H1 (cell line): ENCODE measurements around the gene MYPN. TPM values are rescaled to one million over a fixed set of nuclear protein-coding genes. Genes with fewer than 3 reads are reported as not detected.

Experiments used
- CTCF ChIA-PET: fragments of 300-600 bp; sonication (Branson Sonifier 250); formaldehyde crosslinking; loops from one replicate; lab custom pipeline; 2021; ENCODE audit not compliant: partially characterized antibody; lab: Charles Lee
- POLR2A ChIA-PET: fragments of 300-600 bp; sonication (Branson Sonifier 250); formaldehyde crosslinking; loops from one replicate; lab custom pipeline; 2021; ENCODE audit warnings: inconsistent platforms; ENCODE audit not compliant: partially characterized antibody; lab: Charles Lee
- DNase-seq, 2 experiments: peaks; one replicate each; pipeline versions ENCODE4 v3.0.0 to v3.0.0-alpha.2; 2010 to 2022; ENCODE audit warnings: low spot score in 2 of 2, low read depth in 1 of 2, mixed read lengths in 1 of 2
- FAIRE-seq: peaks from 2 replicates; lab custom pipeline; 2011; peaks lifted over from hg19 to GRCh38; lab: Jason Lieb, UNC
- H2AFZ ChIP-seq: 2 replicates; pipeline ENCODE4 v1.8.1; 2012; ENCODE audit warnings: low read length, inconsistent platforms
- H2AK5ac ChIP-seq: 2 replicates; pipeline ENCODE4 v1.6.1; 2013; ENCODE audit warnings: low read depth, low read length
- H2BK120ac ChIP-seq: replicated peaks from 2 replicates; pipeline ENCODE3; 2013; ENCODE audit warnings: low read depth, low read length, inconsistent platforms
- H2BK12ac ChIP-seq: 2 replicates; pipeline ENCODE4 v1.6.1; 2013; ENCODE audit warnings: low read depth, low read length
- H2BK15ac ChIP-seq: 2 replicates; pipeline ENCODE4 v1.6.1; 2013; ENCODE audit warnings: low read length
- H2BK20ac ChIP-seq: 2 replicates; pipeline ENCODE4 v1.6.1; 2013; ENCODE audit warnings: low read length
- H2BK5ac ChIP-seq: 2 replicates; pipeline ENCODE4 v1.6.1; 2013; ENCODE audit warnings: low read depth, low read length
- H3K14ac ChIP-seq: 2 replicates; pipeline ENCODE4 v1.6.1; 2013; ENCODE audit warnings: inconsistent platforms; ENCODE audit not compliant: insufficient read length
- H3K18ac ChIP-seq: 2 replicates; pipeline ENCODE4 v1.6.1; 2013; ENCODE audit warnings: low read length; ENCODE audit errors: extremely low read depth
- H3K23ac ChIP-seq: 2 replicates; pipeline ENCODE4 v1.6.1; 2013; ENCODE audit warnings: inconsistent platforms; ENCODE audit not compliant: insufficient read length
- H3K23me2 ChIP-seq: 2 replicates; pipeline ENCODE4 v1.6.1; 2013; ENCODE audit warnings: low read depth, low read length
- H3K27ac ChIP-seq: 2 replicates; pipeline ENCODE4 v1.6.1; 2011; ENCODE audit warnings: low read depth, low read length, inconsistent platforms
- H3K27me3 ChIP-seq, 4 experiments: replicated peaks in 1 of 4; 1 replicate in 1 of 4; 2 replicates in 3 of 4; pipeline versions ENCODE4 v1.6.1 to v1.8.1; 2011 to 2013; ENCODE audit warnings: low read length in 3 of 4, mild to moderate bottlenecking in 3 of 4, inconsistent platforms in 2 of 4, mixed read lengths in 2 of 4, moderate library complexity in 1 of 4; ENCODE audit not compliant: control insufficient read depth in 3 of 4, insufficient read depth in 3 of 4; ENCODE audit errors: extremely low read depth in 1 of 4
- H3K36me3 ChIP-seq, 4 experiments: 2 replicates each; pipeline versions ENCODE4 v1.6.1 to v1.8.1; 2011 to 2013; ENCODE audit warnings: mild to moderate bottlenecking in 4 of 4, low read length in 3 of 4, moderate library complexity in 2 of 4, control low read depth in 1 of 4, inconsistent platforms in 1 of 4; ENCODE audit not compliant: insufficient read depth in 4 of 4, control insufficient read depth in 2 of 4
- H3K4ac ChIP-seq: replicated peaks from 2 replicates; pipeline ENCODE3; 2013; ENCODE audit warnings: low read length, low read depth, mixed read lengths, inconsistent platforms; ENCODE audit not compliant: insufficient read length
- H3K4me1 ChIP-seq, 4 experiments: replicated peaks in 1 of 4; 1 replicate in 1 of 4; 2 replicates in 3 of 4; pipeline versions ENCODE4 v1.6.1 to v1.8.1; 2011 to 2013; ENCODE audit warnings: low read length in 3 of 4, inconsistent platforms in 2 of 4, mixed read lengths in 1 of 4; ENCODE audit not compliant: insufficient read depth in 4 of 4, control insufficient read depth in 3 of 4
- H3K4me2 ChIP-seq, 2 experiments: 2 replicates each; pipeline versions ENCODE4 v1.6.1 to v1.8.1; 2011 to 2013; ENCODE audit warnings: low read depth in 2 of 2, low read length in 2 of 2, control low read depth in 1 of 2, inconsistent platforms in 1 of 2, mild to moderate bottlenecking in 1 of 2; ENCODE audit not compliant: insufficient read depth in 1 of 2
- H3K4me3 ChIP-seq, 4 experiments: fragments of 200-600, 300-600 bp in 1 of 4; sonication (generic), shearing (Covaris generic), sonication (Bioruptor Twin) in 1 of 4; 2 replicates each; pipeline versions ENCODE4 v1.5.1 to v1.8.1; 2011 to 2016; ENCODE audit warnings: low read length in 4 of 4, low read depth in 3 of 4, control low read depth in 2 of 4, inconsistent platforms in 2 of 4, mild to moderate bottlenecking in 2 of 4, mixed read lengths in 1 of 4, moderate library complexity in 1 of 4; ENCODE audit not compliant: insufficient read depth in 2 of 4; ENCODE audit errors: extremely low read depth in 1 of 4
- H3K56ac ChIP-seq: replicated peaks from 2 replicates; pipeline ENCODE3; 2013; ENCODE audit warnings: low read depth, mild to moderate bottlenecking, mixed read lengths, low read length, inconsistent platforms; ENCODE audit not compliant: insufficient read length
- H3K79me1 ChIP-seq: 2 replicates; pipeline ENCODE4 v1.6.1; 2013; ENCODE audit warnings: low read depth, low read length, control low read depth
- H3K79me2 ChIP-seq, 2 experiments: 2 replicates each; pipeline versions ENCODE4 v1.6.1 to v1.8.1; 2012 to 2013; ENCODE audit warnings: low read length in 2 of 2, mild to moderate bottlenecking in 2 of 2, inconsistent platforms in 1 of 2; ENCODE audit not compliant: insufficient read depth in 2 of 2, control insufficient read depth in 1 of 2
- H3K9ac ChIP-seq, 4 experiments: replicated peaks in 1 of 4; 1 replicate in 1 of 4; 2 replicates in 3 of 4; pipeline versions ENCODE4 v1.6.1 to v1.8.1; 2011 to 2013; ENCODE audit warnings: low read depth in 3 of 4, low read length in 3 of 4, control low read depth in 2 of 4, mild to moderate bottlenecking in 2 of 4, moderate library complexity in 2 of 4, inconsistent platforms in 1 of 4; ENCODE audit errors: extremely low read depth in 1 of 4
- H3K9me3 ChIP-seq, 2 experiments: 2 replicates each; pipeline versions ENCODE4 v1.6.1 to v1.8.1; 2012 to 2013; ENCODE audit warnings: mild to moderate bottlenecking in 2 of 2, moderate library complexity in 2 of 2, control low read depth in 1 of 2, inconsistent platforms in 1 of 2, low read depth in 1 of 2, low read length in 1 of 2, mixed read lengths in 1 of 2; ENCODE audit not compliant: insufficient read depth in 2 of 2
- H4K20me1 ChIP-seq, 2 experiments: replicated peaks in 1 of 2; 2 replicates each; pipeline versions ENCODE3 to v1.8.1; 2011 to 2013; ENCODE audit warnings: inconsistent platforms in 2 of 2, low read length in 2 of 2, mild to moderate bottlenecking in 1 of 2; ENCODE audit not compliant: insufficient read depth in 2 of 2, control insufficient read depth in 1 of 2
- H4K5ac ChIP-seq: 2 replicates; pipeline ENCODE4 v1.6.1; 2013; ENCODE audit warnings: low read length, low read depth, mixed read lengths, inconsistent platforms; ENCODE audit not compliant: insufficient read length
- H4K8ac ChIP-seq: 2 replicates; pipeline ENCODE4 v1.8.0; 2013; ENCODE audit warnings: mild to moderate bottlenecking, moderate library complexity, low read length, inconsistent platforms; ENCODE audit not compliant: insufficient read depth; ENCODE audit errors: extremely low read depth
- H4K91ac ChIP-seq: replicated peaks from 2 replicates; pipeline ENCODE3; 2013; ENCODE audit warnings: low read length, mixed read lengths, inconsistent platforms; ENCODE audit not compliant: insufficient read length
- EZH2 ChIP-seq: fragments of 200-600 bp; sonication (generic); IDR thresholded peaks from 2 replicates; pipeline ENCODE4 v1.7.1; 2012; ENCODE audit warnings: low read depth, mild to moderate bottlenecking, moderate library complexity, low read length, inconsistent platforms; ENCODE audit not compliant: severe bottlenecking
- NANOG ChIP-seq: IDR thresholded peaks from 2 replicates; pipeline ENCODE4 v1.6.1; 2011; ENCODE audit warnings: low read length, low read depth, mild to moderate bottlenecking, inconsistent platforms; ENCODE audit not compliant: insufficient read depth, poor library complexity, severe bottlenecking
- NRF1 ChIP-seq: IDR thresholded peaks from 2 replicates; pipeline ENCODE4 v1.6.1; 2011; ENCODE audit warnings: mild to moderate bottlenecking, low read depth, low read length, improper control_type of control experiment
- PHF8 ChIP-seq: fragments of 200-600 bp; sonication (generic); conservative IDR thresholded peaks from 2 replicates; pipeline ENCODE4 v1.7.1; 2012; ENCODE audit warnings: low read depth, mild to moderate bottlenecking, inconsistent platforms, low read length, moderate library complexity
- POLR2AphosphoS5 ChIP-seq: IDR thresholded peaks from 2 replicates; pipeline ENCODE4 v1.6.1; 2011; ENCODE audit warnings: low read depth, low read length
- SAP30 ChIP-seq: fragments of 300-600 bp; sonication (generic); IDR thresholded peaks from 2 replicates; pipeline ENCODE4 v1.7.1; 2012; ENCODE audit warnings: low read length, moderate library complexity, mild to moderate bottlenecking, inconsistent platforms; ENCODE audit not compliant: insufficient read depth, insufficient replicate concordance
- TBP ChIP-seq: IDR thresholded peaks from 2 replicates; pipeline ENCODE4 v1.6.1; 2011; ENCODE audit warnings: low read depth, low read length, improper control_type of control experiment
- WGBS, 2 experiments: shearing (Covaris generic) in 1 of 2; methylation state at CpG; one replicate each; pipeline versions ENCODE4 v1.1.6 to v1.1.7; 2013 to 2015; ENCODE audit warnings: low lambda C conversion rate in 2 of 2, mixed read lengths in 2 of 2, inconsistent platforms in 1 of 2, low coverage in 1 of 2, missing lambda C conversion rate in 1 of 2; ENCODE audit not compliant: insufficient replicate concordance in 2 of 2, insufficient coverage in 1 of 2, insufficient read length in 1 of 2; ENCODE audit errors: extremely low coverage in 1 of 2, missing lambda C conversion rate in 1 of 2; 5-methylcytosine and 5-hydroxymethylcytosine counted together
- polyA plus RNA-seq, 7 experiments: library from polyadenylated mRNA; depleted of rRNA in 3 of 7; stranded (reverse) in 5 of 7; unstranded in 2 of 7; fragments of >200 nt in 5 of 7; fragments of 200-250 nt in 2 of 7; gene quantifications; 1 replicate in 5 of 7; 2 replicates in 1 of 7; 4 replicates in 1 of 7; pipeline versions ENCODE4 v1.2.1 to v1.2.3, GENCODE V29; 2011 to 2013; ENCODE audit warnings: missing spikeins in 2 of 7, mixed read lengths in 2 of 7
- total RNA-seq: library from RNA; stranded (reverse); fragmentation: NEBNext Ultra II Directional; extraction: Animal tissue kit (Norgen Biotek cat#: 25700); gene quantifications from 2 replicates; pipeline ENCODE4 v1.2.1, GENCODE V29; 2021

Gene MYPN
- total and polyA plus RNA-seq, 2 of the 8 experiments (the other 6 are each of a cell fraction or from before 2014, with no cell fraction given): not detected

DNA sequence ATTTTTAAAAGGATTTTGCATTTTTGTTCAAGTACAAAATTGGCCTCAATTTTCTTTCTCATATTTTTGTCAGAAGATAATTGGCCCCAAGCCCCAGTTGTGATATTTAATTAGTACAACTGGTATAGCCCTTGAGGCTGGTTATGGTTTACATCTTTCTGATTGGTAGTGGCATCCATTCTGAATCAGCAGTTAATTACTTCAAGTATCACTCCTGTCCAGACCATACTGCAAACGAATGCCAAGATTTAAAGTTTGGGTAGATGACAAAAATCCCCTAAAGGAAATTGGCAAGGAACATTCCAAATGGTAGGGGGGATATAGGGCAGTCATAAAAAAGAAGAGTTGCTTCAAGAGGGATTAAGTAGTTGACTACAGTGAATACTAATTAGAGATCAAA is 23.1 kb downstream of the MYPN start:
- Histone ChIP-seq H3K56ac (no peak overlapping the region), H3K4me2 (no peak overlapping the region), H2AK5ac (no peak overlapping the region), H3K23ac (no peak overlapping the region), H3K79me1 (no peaks in the 10 kb centered on the region), H3K4me1 (0 out of 7 replicates have a peak, but pooled peaks cover 0 to 6% (median 0%) of the 10 kb centered on the region in 4 experiments), H3K36me3 (no peaks in the 10 kb centered on the region), H3K4ac (no peak overlapping the region), H3K23me2 (no peaks in the 10 kb centered on the region), H4K20me1 (no peaks in the 10 kb centered on the region), H3K4me3 (no peak overlapping the region), H3K9me3 (no peaks in the 10 kb centered on the region), H2BK5ac (no peak overlapping the region), H2AFZ (no peak overlapping the region), H4K5ac (no peak overlapping the region), H3K14ac (no peak overlapping the region), H4K91ac (no peak overlapping the region), H3K9ac (no peak overlapping the region), H3K79me2 (no peaks in the 10 kb centered on the region), H3K27ac (no peak overlapping the region), H3K27me3 (no peaks in the 10 kb centered on the region), H2BK120ac (no peak overlapping the region), H4K8ac (no peak overlapping the region), H3K18ac (no peak overlapping the region), H2BK12ac (no peak overlapping the region), H2BK20ac (no peak overlapping the region), H2BK15ac (no peak overlapping the region)
- DNase-seq (no peak), FAIRE-seq (no peak)
- ChIA-PET POLR2A (no interaction called here), CTCF (interaction anchor here (0.8 kb wide), 1 partner anchor 18 kb away, joined by 3 read pairs; no protein-coding TSS in a partner anchor)
- no peak for TF ChIP-seq NANOG
- no peak for TF ChIP-seq NRF1
- TF ChIP-seq EZH2: no peak
- no peak for TF ChIP-seq SAP30
- no peak for TF ChIP-seq PHF8
- TF ChIP-seq POLR2AphosphoS5: no peak
- TF ChIP-seq TBP: no peak
- 84% methylated on average over 1 of the region's 1 CpG; no CpG with 5 or more reads in 1 of the 2 experiments for WGBS, 2 experiments
